Measurements from ENCODE around the gene KLHL2. TPM values are rescaled to one million over a fixed set of nuclear protein-coding genes. Genes with fewer than 3 reads are reported as not detected.

Gene KLHL2
- total RNA-seq, 1 donor from 2014 or later: 19.5 TPM

DNA sequence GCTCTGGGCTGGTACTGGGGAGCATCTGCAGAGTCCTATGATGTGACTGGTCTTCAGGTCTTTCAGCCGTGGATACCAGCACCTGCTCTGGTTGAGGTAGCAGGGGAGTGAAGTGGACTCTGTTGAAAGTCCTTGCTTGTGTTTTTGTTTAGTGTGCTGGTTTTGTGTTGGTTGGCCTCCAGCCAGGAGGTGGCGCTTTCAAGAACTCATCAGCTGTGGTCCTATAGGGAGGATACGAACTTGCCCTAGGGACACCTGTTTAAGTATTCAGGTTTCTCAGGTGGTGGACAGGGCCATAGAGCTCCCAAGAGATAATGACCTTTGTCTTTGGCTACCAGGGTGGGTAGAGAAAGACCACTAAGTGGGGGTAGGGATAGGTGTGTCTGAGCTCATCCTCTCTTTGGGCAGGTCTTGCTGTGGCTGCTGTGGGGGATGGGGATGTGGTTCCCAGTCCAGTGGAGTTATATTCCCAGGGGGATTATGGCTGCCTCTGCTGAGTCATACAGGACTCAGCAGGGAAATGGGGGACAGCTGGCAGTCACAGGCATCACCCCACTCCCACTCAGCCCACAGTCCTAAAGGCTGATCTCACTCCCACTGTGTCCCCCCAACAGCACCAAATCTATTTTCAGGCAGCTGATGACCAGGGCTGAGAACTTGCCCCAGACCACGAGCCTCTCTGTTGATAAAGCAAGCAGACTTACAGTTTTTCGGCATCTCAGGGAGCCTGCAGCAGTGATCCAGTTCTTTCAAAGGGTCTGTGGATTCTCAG, 144.2 kb downstream of the KLHL2 start:
- DNase-seq (ENCODE audit: low read depth): no peak
- TF ChIP-seq, protein P1, sequence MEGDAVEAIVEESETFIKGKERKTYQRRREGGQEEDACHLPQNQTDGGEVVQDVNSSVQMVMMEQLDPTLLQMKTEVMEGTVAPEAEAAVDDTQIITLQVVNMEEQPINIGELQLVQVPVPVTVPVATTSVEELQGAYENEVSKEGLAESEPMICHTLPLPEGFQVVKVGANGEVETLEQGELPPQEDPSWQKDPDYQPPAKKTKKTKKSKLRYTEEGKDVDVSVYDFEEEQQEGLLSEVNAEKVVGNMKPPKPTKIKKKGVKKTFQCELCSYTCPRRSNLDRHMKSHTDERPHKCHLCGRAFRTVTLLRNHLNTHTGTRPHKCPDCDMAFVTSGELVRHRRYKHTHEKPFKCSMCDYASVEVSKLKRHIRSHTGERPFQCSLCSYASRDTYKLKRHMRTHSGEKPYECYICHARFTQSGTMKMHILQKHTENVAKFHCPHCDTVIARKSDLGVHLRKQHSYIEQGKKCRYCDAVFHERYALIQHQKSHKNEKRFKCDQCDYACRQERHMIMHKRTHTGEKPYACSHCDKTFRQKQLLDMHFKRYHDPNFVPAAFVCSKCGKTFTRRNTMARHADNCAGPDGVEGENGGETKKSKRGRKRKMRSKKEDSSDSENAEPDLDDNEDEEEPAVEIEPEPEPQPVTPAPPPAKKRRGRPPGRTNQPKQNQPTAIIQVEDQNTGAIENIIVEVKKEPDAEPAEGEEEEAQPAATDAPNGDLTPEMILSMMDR (conservative IDR thresholded peaks at IDR 0.05; ENCODE audit: low read depth, low read length): no peak
- H3K4me3 ChIP-seq (ENCODE audit: low read depth, low read length): no peak overlapping the region

DNA sequence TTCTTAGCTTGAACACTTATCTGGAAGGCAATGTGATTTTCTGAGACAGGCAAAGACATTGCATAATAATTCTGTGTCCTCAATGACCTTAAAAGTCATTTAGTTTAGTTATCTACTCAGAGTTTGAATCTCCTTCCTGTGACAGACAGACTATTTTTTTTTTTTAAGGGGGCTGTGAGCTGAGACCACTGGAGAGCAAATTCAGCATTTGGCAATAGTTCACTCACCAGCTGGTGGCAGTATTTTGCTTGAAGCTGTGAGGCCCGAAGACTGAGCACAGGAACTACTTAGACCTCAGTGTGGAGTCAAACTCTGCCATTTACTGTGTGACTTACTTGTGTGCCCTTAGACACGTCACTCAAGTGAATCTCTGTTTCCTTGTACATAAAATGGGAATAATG, 148.5 kb downstream of the KLHL2 start:
- H3K4me3 ChIP-seq (ENCODE audit: low read depth, low read length): no peak overlapping the region
- TF ChIP-seq, protein P1 (conservative IDR thresholded peaks at IDR 0.05; ENCODE audit: low read depth, low read length): peak; percentile 78
- DNase-seq (ENCODE audit: low read depth): no peak

DNA sequence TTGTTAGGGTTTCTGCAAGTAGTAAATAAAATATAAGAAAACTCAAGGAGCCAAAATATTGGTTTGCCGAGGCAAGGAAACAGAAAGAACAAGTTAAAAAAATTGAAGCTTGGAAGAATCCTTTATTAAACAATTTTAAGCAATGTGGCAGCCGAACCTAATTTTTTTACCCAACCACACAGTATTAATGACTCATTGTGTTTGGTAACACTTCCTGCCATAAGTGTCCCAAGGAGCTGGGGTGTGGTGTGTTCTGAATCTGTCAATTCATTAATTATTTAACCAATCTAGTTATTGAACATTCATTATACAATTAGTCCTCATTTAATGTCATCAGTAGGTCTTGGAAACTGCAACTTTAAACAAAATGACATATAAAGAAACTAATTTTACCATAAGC, 152.1 kb downstream of the KLHL2 start:
- TF ChIP-seq, protein P1 (conservative IDR thresholded peaks at IDR 0.05; ENCODE audit: low read depth, low read length): no peak
- DNase-seq (ENCODE audit: low read depth): no peak
- no peak overlapping the region for H3K4me3 ChIP-seq (ENCODE audit: low read depth, low read length)

DNA sequence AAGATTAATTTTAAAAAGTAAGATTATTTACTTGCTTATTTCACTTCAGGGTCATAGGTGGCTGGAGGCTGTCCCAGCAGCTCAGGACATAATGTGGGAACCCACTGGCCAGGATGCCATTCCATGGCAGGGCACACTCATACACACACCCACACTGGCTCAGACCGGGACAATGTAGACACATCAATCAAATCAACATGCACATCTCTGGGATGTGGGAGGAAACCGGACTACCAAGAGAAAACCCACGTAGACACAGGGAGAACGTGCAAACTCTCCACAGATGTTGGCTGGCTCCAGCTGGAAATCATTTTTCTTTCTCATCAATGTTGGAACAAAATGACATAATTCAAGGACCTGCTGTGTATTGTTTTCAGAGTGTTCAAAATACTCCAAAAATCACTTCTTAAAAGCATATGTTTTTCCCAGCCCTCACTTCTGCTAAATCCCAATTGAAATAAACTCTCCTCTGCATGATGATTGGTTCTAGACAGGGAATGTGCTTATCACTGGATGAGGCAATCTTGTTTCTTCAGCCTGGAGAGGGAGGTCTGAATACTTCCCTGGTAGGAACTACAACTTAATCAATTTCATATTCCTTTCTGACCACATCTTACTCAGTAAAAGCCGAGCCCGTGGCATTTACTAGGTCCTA, 152.8 kb downstream of the KLHL2 start:
- TF ChIP-seq, protein P1 (conservative IDR thresholded peaks at IDR 0.05; ENCODE audit: low read depth, low read length): no peak
- DNase-seq (ENCODE audit: low read depth): no peak
- no peak overlapping the region for H3K4me3 ChIP-seq (ENCODE audit: low read depth, low read length)

- no peak for DNase-seq (ENCODE audit: low read depth)
- TF ChIP-seq, protein P1 (conservative IDR thresholded peaks at IDR 0.05; ENCODE audit: low read depth, low read length): no peak
- H3K4me3 ChIP-seq (ENCODE audit: low read depth, low read length): no peak overlapping the region
These were observed 153.8 kb downstream of the KLHL2 start for GRCh38 chr4:165360985-165361670.

GRCh38 chr4:165361810-165362209, 154.4 kb downstream of the KLHL2 start:
- H3K4me3 ChIP-seq (ENCODE audit: low read depth, low read length): no peak overlapping the region
- TF ChIP-seq, protein P1 (conservative IDR thresholded peaks at IDR 0.05; ENCODE audit: low read depth, low read length): no peak
- no peak for DNase-seq (ENCODE audit: low read depth)
